ENCODE results near the gene MYO3B.

Gene MYO3B

GRCh38 chr2:170310876-170311502, 133.0 kb downstream of the MYO3B start:
- no peak overlapping the region for H4K8ac ChIP-seq (ENCODE audit: low read depth, low read length)
- no peak overlapping the region for H3K27ac ChIP-seq (ENCODE audit: low read depth, low read length)
- H3K18ac ChIP-seq (ENCODE audit: low read length), result no peak overlapping the region
- no peaks in the 10 kb centered on the region for H3K79me1 ChIP-seq (ENCODE audit: low read length)
- H3K27me3 ChIP-seq (ENCODE audit: insufficient read depth, low read length, poor library complexity), result no peaks in the 10 kb centered on the region
- no peaks in the 10 kb centered on the region for H3K4me1 ChIP-seq (ENCODE audit: control insufficient read depth, low read depth, low read length)
- H2AK5ac ChIP-seq (ENCODE audit: low read length), result no peak overlapping the region
- H4K5ac ChIP-seq (ENCODE audit: low read length), result no peak overlapping the region
- H3K9ac ChIP-seq (ENCODE audit: low read length), result no peak overlapping the region
- H3K79me2 ChIP-seq (ENCODE audit: control insufficient read depth, insufficient read depth, low read length), result no peaks in the 10 kb centered on the region
- H2BK5ac ChIP-seq (ENCODE audit: low read length), result no peak overlapping the region
- H3K4me2 ChIP-seq (ENCODE audit: low read length), result no peak overlapping the region
- no peak overlapping the region for H2BK120ac ChIP-seq (ENCODE audit: low read depth, low read length)
- no CpG with 5 or more reads among the region's 5 CpGs for WGBS (ENCODE audit: extremely low coverage, insufficient coverage, low lambda C conversion rate)
- no peak for DNase-seq
- H3K56ac ChIP-seq (ENCODE audit: low read length), result no peak overlapping the region
- no peak overlapping the region for H2BK15ac ChIP-seq (replicated peaks; ENCODE audit: low read depth)
- no peak overlapping the region for H3K23ac ChIP-seq (ENCODE audit: low read length)
- no peak overlapping the region for H3K4me3 ChIP-seq (ENCODE audit: low read length)
- H3K4ac ChIP-seq (ENCODE audit: low read depth, low read length), result no peak overlapping the region
- H3K36me3 ChIP-seq (ENCODE audit: control insufficient read depth, insufficient read depth, low read length), result no peaks in the 10 kb centered on the region

GRCh38 chr2:170313347-170313991, 135.5 kb downstream of the MYO3B start:
- Histone ChIP-seq H3K27ac (ENCODE audit: low read depth, low read length) (no peak overlapping the region), H3K79me1 (ENCODE audit: low read length) (no peaks in the 10 kb centered on the region), H3K4me3 (ENCODE audit: low read length) (no peak overlapping the region)

GRCh38 chr2:170313992-170314348, 136.0 kb downstream of the MYO3B start:
- Histone ChIP-seq H3K18ac (ENCODE audit: low read length) (no peak overlapping the region), H3K27me3 (ENCODE audit: insufficient read depth, low read length, poor library complexity) (no peaks in the 10 kb centered on the region), H2BK5ac (ENCODE audit: low read length) (no peak overlapping the region), H4K5ac (ENCODE audit: low read length) (no peak overlapping the region), H2BK120ac (ENCODE audit: low read depth, low read length) (no peak overlapping the region), H3K4me1 (ENCODE audit: control insufficient read depth, low read depth, low read length) (no peaks in the 10 kb centered on the region), H3K4ac (ENCODE audit: low read depth, low read length) (no peak overlapping the region), H3K4me3 (ENCODE audit: low read length) (no peak overlapping the region), H3K27ac (ENCODE audit: low read depth, low read length) (no peak overlapping the region), H2BK15ac (replicated peaks; ENCODE audit: low read depth) (no peak overlapping the region), H3K36me3 (ENCODE audit: control insufficient read depth, insufficient read depth, low read length) (no peaks in the 10 kb centered on the region), H3K79me1 (ENCODE audit: low read length) (no peaks in the 10 kb centered on the region), H3K79me2 (ENCODE audit: control insufficient read depth, insufficient read depth, low read length) (no peaks in the 10 kb centered on the region), H2AK5ac (ENCODE audit: low read length) (no peak overlapping the region), H3K9ac (ENCODE audit: low read length) (no peak overlapping the region), H3K56ac (ENCODE audit: low read length) (no peak overlapping the region), H4K8ac (ENCODE audit: low read depth, low read length) (no peak overlapping the region), H3K4me2 (ENCODE audit: low read length) (no peak overlapping the region), H3K23ac (ENCODE audit: low read length) (no peak overlapping the region)
- no peak for DNase-seq
- WGBS (ENCODE audit: extremely low coverage, insufficient coverage, low lambda C conversion rate), result no CpG with 5 or more reads among the region's 3 CpGs

More at GRCh38 chr2:170313347-170313991, 135.5 kb downstream of the MYO3B start:
- Histone ChIP-seq H3K27me3 (ENCODE audit: insufficient read depth, low read length, poor library complexity) (no peaks in the 10 kb centered on the region), H3K23ac (ENCODE audit: low read length) (no peak overlapping the region), H3K4me2 (ENCODE audit: low read length) (no peak overlapping the region), H2AK5ac (ENCODE audit: low read length) (no peak overlapping the region), H2BK120ac (ENCODE audit: low read depth, low read length) (no peak overlapping the region), H4K8ac (ENCODE audit: low read depth, low read length) (no peak overlapping the region), H3K18ac (ENCODE audit: low read length) (no peak overlapping the region), H2BK15ac (replicated peaks; ENCODE audit: low read depth) (no peak overlapping the region), H3K36me3 (ENCODE audit: control insufficient read depth, insufficient read depth, low read length) (no peaks in the 10 kb centered on the region), H4K5ac (ENCODE audit: low read length) (no peak overlapping the region), H2BK5ac (ENCODE audit: low read length) (no peak overlapping the region), H3K56ac (ENCODE audit: low read length) (no peak overlapping the region), H3K4ac (ENCODE audit: low read depth, low read length) (no peak overlapping the region), H3K79me2 (ENCODE audit: control insufficient read depth, insufficient read depth, low read length) (no peaks in the 10 kb centered on the region), H3K9ac (ENCODE audit: low read length) (no peak overlapping the region), H3K4me1 (ENCODE audit: control insufficient read depth, low read depth, low read length) (no peaks in the 10 kb centered on the region)
- DNase-seq, result no peak
- WGBS (ENCODE audit: extremely low coverage, insufficient coverage, low lambda C conversion rate), result no CpG with 5 or more reads among the region's 3 CpGs

- DNase-seq, result no peak
- Histone ChIP-seq H2BK15ac (replicated peaks; ENCODE audit: low read depth) (no peak overlapping the region), H3K36me3 (ENCODE audit: control insufficient read depth, insufficient read depth, low read length) (no peaks in the 10 kb centered on the region), H3K9ac (ENCODE audit: low read length) (no peak overlapping the region), H3K4me3 (ENCODE audit: low read length) (no peak overlapping the region), H3K79me2 (ENCODE audit: control insufficient read depth, insufficient read depth, low read length) (no peaks in the 10 kb centered on the region), H3K23ac (ENCODE audit: low read length) (no peak overlapping the region), H3K4me1 (ENCODE audit: control insufficient read depth, low read depth, low read length) (no peaks in the 10 kb centered on the region), H3K4me2 (ENCODE audit: low read length) (no peak overlapping the region), H3K27ac (ENCODE audit: low read depth, low read length) (no peak overlapping the region), H3K79me1 (ENCODE audit: low read length) (no peaks in the 10 kb centered on the region), H2AK5ac (ENCODE audit: low read length) (no peak overlapping the region), H2BK120ac (ENCODE audit: low read depth, low read length) (no peak overlapping the region), H3K4ac (ENCODE audit: low read depth, low read length) (no peak overlapping the region), H3K18ac (ENCODE audit: low read length) (no peak overlapping the region), H4K8ac (ENCODE audit: low read depth, low read length) (no peak overlapping the region), H4K5ac (ENCODE audit: low read length) (no peak overlapping the region), H3K27me3 (ENCODE audit: insufficient read depth, low read length, poor library complexity) (no peaks in the 10 kb centered on the region), H3K56ac (ENCODE audit: low read length) (no peak overlapping the region), H2BK5ac (ENCODE audit: low read length) (no peak overlapping the region)
- WGBS (ENCODE audit: extremely low coverage, insufficient coverage, low lambda C conversion rate), result no CpG with 5 or more reads among the region's 7 CpGs
These were observed 136.9 kb downstream of the MYO3B start for GRCh38 chr2:170314744-170315447.

- H3K23ac ChIP-seq (ENCODE audit: low read length), result no peak overlapping the region
- no peaks in the 10 kb centered on the region for H3K27me3 ChIP-seq (ENCODE audit: insufficient read depth, low read length, poor library complexity)
- H3K56ac ChIP-seq (ENCODE audit: low read length), result no peak overlapping the region
- H3K4me3 ChIP-seq (ENCODE audit: low read length), result no peak overlapping the region
- no peak overlapping the region for H2BK15ac ChIP-seq (replicated peaks; ENCODE audit: low read depth)
- no peaks in the 10 kb centered on the region for H3K79me2 ChIP-seq (ENCODE audit: control insufficient read depth, insufficient read depth, low read length)
- WGBS (ENCODE audit: extremely low coverage, insufficient coverage, low lambda C conversion rate), result no CpG with 5 or more reads among the region's 3 CpGs
- no peak overlapping the region for H3K18ac ChIP-seq (ENCODE audit: low read length)
- H2AK5ac ChIP-seq (ENCODE audit: low read length), result no peak overlapping the region
- H3K79me1 ChIP-seq (ENCODE audit: low read length), result no peaks in the 10 kb centered on the region
- peaks cover 2% of the 10 kb centered on the region for H3K4me1 ChIP-seq (ENCODE audit: control insufficient read depth, low read depth, low read length)
- H2BK5ac ChIP-seq (ENCODE audit: low read length), result no peak overlapping the region
- no peak overlapping the region for H3K4ac ChIP-seq (ENCODE audit: low read depth, low read length)
- no peak overlapping the region for H4K8ac ChIP-seq (ENCODE audit: low read depth, low read length)
- no peak overlapping the region for H3K4me2 ChIP-seq (ENCODE audit: low read length)
- no peak overlapping the region for H3K27ac ChIP-seq (ENCODE audit: low read depth, low read length)
- DNase-seq, result no peak
- H2BK120ac ChIP-seq (ENCODE audit: low read depth, low read length), result no peak overlapping the region
- no peak overlapping the region for H4K5ac ChIP-seq (ENCODE audit: low read length)
- H3K36me3 ChIP-seq (ENCODE audit: control insufficient read depth, insufficient read depth, low read length), result no peaks in the 10 kb centered on the region
- no peak overlapping the region for H3K9ac ChIP-seq (ENCODE audit: low read length)
These were observed 143.0 kb downstream of the MYO3B start for GRCh38 chr2:170320948-170321347.
